Hepatocyte (in vitro differentiated cells): Measurements from ENCODE around the gene NT5C2.
"Not testable (repeated sequence)": the region's sequence is repeated elsewhere in the genome, so short reads cannot be mapped to it uniquely, and the experiment has no call there.

Experiments
- CTCF ChIP-seq: fragments of 200-600 bp; sonication (generic); IDR thresholded peaks from 2 replicates; pipeline ENCODE4 v1.5.1; 2016; ENCODE audit warnings: antibody characterized with exemption, mild to moderate bottlenecking; ENCODE audit not compliant: poor library complexity
- EZH2 ChIP-seq: fragments of 200-600 bp; sonication (generic); IDR thresholded peaks from 2 replicates; pipeline ENCODE4 v1.6.1; 2016; ENCODE audit warnings: antibody characterized with exemption, mild to moderate bottlenecking, borderline replicate concordance
- EZH2phosphoT487 ChIP-seq: fragments of 200-600 bp; sonication (generic); IDR thresholded peaks from one replicate; pipeline ENCODE4 v1.6.1; 2018; ENCODE audit warnings: antibody characterized with exemption, mild to moderate bottlenecking, low read depth, moderate library complexity; ENCODE audit not compliant: unreplicated experiment, severe bottlenecking

GRCh38 chr10:103216362-103216761, 23.3 kb upstream of the NT5C2 start:
- not testable (repeated sequence) for TF ChIP-seq EZH2, CTCF, EZH2phosphoT487
